GM21367 (cell line): ENCODE data around the gene SLC16A11.
"Not testable (repeated sequence)": the region's sequence is repeated elsewhere in the genome, so short reads cannot be mapped to it uniquely, and the experiment has no call there.

Experiments
- ATAC-seq: cut with Tn5 transposase; IDR thresholded peaks from one replicate; pipeline ENCODE4 v1.9.1; 2021; ENCODE audit not compliant: unreplicated experiment

SLC16A11 gene

GRCh38 chr17:7060165-7060891 lies 16.4 kb upstream of the SLC16A11 start:
- ATAC-seq, result no peak

DNA sequence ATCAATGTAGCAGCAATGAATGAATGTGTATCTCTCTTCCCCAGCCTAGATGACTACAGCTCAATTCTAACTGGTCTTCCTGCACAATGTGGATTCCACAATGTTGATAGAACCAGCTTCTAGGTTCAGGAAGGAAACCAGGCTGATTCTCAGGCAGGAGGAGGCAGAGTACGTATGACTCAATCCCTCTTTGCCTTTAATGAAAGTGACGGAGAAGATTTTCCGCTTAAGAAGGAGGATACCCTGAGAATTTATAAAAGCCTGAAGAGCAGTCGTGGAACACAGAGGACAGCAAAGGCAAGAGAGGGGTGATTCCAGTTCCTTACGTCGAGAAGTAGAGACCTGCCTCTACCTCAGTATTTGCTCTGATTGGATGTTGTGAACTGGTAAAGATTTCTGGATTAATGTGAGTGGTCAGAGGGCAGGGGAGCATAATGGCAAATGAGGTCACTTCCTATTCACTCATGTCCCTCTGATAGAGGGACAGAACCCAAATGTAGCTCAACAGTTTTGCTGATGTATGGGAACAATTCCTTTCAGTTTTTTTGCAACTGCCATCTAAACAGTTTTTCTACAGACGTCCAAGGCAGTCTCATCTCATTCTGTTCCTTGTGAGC lies 15.0 kb upstream of the SLC16A11 start:
- no peak for ATAC-seq

GRCh38 chr17:7056386-7056785 lies 12.5 kb upstream of the SLC16A11 start:
- no peak for ATAC-seq

DNA sequence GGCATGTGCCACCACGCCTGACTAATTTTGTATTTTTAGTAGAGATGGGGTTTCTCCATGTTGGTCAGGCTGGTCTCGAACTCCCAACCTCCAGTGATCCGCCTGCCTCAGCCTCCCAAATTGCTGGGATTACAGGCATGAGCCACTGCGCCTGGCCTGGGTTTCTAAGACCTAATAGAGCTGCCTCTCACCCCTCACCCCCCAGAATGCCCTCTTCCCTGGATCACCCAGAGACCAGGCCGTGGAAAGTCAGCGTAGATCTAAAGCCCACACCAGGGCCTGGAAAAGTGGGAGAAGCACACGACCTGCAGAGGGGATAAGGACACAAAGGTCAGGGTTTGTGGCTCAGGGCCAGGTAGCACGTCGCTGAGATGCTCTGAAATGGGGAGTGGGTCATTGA lies 6.7 kb upstream of the SLC16A11 start:
- ATAC-seq, result not testable (repeated sequence)

- ATAC-seq, result no peak
These were observed 5.1 kb upstream of the SLC16A11 start for GRCh38 chr17:7048968-7049367.

GRCh38 chr17:7047566-7047965 lies 3.7 kb upstream of the SLC16A11 start:
- no peak for ATAC-seq

DNA sequence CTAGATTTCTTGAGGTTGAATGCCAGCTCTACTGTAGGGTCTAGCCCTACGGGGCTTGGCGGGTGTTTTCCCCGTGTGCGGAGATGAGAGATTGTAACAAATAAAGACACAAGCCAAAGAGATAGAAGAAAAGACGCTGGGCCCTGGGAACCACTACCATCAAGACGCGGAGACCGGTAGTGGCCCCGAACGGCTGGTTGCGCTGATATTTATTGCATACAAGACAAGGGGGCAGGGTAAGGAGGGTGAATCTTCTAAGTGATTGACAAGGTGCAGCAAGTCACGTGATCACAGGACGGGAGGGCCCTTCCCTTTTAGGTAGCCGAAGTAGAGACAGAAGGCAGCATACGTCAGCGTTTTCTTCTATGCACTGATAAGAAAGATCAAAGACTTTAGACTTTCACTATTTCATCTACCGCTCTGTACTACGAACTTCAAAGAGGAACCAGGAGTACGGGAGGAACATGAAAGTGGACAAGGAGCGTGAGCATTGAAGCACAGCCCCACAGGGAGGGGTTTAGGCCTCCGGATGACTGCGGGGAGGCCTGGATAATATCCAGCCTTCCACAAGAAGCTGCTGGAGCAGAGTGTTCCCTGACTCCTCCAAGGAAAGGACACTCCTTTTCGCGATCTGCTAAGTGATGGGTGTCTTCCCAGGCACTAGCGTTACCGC lies 3.0 kb upstream of the SLC16A11 start:
- not testable (repeated sequence) for ATAC-seq

DNA sequence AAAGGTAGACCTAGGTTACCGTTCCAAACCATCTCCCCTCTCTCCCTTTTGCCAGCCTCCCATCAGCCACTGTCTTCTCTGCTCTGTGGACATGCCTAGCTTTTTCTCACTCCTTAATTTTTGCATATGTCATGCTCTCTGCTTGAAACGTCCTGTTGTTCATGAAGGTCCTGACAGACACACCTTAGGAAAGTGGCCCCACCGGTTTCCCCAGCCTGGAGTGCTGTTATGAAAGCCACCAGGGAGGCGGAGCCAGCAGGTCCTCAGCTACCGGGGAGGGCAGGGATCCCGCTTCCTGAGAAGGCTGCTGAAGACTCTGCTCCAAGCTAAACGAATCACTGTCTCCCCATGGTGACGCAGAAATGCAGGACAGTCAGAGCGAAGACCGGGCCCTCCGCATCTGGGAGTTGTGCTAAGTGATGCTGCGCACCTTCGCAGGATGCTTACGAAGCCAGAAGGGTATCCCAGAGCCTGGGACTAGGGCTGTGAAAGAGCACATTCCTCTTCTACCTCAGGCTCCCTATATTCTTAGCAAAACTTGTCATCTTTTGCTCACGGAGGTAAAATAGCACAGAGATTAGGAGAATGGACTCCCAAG lies 2.3 kb upstream of the SLC16A11 start:
- ATAC-seq, result no peak

- no peak for ATAC-seq
These were observed 1.7 kb upstream of the SLC16A11 start for GRCh38 chr17:7045492-7046126.

- no peak for ATAC-seq
These were observed 753 bp downstream of the SLC16A11 start for GRCh38 chr17:7043182-7043496.

- ATAC-seq, result no peak
These were observed 1.3 kb downstream of the SLC16A11 start for GRCh38 chr17:7042501-7043181.

- ATAC-seq, result no peak
These were observed 2.0 kb downstream of the SLC16A11 start for GRCh38 chr17:7041607-7042500.

DNA sequence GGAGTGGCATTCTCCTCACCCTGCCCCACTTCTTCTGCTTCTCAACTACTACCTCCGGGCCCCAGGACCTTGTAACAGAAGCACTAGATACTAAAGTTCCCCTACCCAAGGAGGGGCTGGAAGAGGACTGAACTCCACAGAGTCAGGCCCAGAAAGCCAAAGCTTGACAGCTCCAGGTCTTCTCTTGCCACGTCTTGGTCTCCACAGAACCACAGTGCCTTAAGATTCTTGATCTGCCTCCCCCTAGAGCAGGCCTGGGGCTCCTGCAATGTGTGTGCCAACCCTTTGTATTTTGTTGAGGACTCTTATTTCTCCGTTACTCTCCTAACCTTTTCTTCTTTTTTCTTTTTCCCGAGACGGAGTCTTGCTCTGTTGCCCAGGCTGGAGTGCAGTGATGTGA lies 4.1 kb downstream of the SLC16A11 start:
- ATAC-seq, result no peak

DNA sequence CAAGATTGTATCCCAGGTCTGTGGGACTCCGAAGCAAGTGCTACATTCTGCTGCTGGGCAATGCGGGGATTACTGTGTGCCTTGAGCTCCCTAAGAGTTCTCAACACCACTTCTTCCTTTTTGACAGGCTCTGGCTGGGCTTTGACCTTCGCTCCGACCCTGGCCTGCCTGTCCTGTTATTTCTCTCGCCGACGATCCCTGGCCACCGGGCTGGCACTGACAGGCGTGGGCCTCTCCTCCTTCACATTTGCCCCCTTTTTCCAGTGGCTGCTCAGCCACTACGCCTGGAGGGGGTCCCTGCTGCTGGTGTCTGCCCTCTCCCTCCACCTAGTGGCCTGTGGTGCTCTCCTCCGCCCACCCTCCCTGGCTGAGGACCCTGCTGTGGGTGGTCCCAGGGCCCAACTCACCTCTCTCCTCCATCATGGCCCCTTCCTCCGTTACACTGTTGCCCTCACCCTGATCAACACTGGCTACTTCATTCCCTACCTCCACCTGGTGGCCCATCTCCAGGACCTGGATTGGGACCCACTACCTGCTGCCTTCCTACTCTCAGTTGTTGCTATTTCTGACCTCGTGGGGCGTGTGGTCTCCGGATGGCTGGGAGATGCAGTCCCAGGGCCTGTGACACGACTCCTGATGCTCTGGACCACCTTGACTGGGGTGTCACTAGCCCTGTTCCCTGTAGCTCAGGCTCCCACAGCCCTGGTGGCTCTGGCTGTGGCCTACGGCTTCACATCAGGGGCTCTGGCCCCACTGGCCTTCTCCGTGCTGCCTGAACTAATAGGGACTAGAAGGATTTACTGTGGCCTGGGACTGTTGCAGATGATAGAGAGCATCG lies 5.6 kb downstream of the SLC16A11 start:
- ATAC-seq, result no peak

DNA sequence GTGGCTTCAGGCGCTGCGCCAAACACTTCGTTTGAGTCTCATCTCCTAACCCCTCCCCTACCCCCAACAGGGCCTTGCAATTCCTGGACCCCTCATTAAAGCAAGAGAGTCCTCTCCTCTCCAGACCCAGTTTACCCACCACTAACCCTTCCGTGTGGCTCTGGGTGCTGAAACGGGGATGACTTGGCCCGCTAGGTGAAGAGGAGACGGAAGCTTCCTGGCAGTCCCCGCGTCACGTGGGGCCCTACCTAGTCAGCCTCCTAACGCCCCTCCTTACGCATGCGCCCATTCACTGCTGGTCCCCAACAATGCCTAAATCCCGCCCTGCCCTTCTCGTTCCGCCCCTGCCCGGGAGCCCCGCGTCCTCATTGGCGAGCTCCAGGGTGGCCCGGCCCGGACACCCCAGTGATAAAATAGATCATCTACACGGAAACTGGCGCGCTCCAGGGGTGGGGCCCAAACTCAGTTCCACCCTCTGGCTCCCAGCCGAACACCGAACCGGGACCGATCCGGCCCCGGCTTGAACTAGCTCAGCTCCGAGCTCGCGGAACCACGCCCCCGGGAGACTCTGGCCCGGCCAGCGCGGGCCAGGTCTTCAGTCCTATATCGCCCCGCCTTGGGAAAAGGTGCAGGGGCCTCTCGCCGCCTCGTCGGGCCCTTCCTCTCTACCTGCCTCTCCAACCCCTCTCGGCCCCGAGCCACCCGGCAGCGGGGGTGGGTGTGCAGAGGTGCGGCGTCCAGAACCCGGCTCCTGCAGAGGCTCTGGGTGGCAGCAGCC lies 8.1 kb downstream of the SLC16A11 start, which contains the start of gene SLC16A13:
Gene SLC16A13 (plus strand): TSS at position 425 of the 778 bp plus-strand sequence. CDS start 368 bp downstream, outside the sequence.
- ATAC-seq, result peak; percentile 72

GRCh38 chr17:7034955-7035590 lies 8.8 kb downstream of the SLC16A11 start:
- peak; percentile 27 for ATAC-seq

DNA sequence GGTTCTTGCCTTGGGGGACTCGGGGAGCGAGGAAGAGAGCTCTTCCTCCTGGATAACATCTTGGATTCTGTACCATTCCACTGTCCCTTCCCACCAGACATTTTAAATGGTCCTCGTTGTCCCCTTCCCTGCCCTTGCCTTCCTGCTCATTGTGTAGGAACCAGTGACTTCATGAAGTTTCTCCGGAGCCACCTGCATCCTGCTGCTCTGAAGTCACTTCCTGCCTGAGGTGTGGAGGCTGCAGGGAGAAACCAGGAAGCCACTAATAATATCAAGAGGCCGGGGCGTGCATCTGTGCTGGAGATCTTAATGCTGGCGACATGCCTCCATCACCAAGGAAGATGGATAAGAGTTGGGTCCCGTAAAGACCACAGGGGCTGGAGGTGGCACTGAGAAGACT lies 14.2 kb downstream of the SLC16A11 start:
- ATAC-seq, result no peak

- no peak for ATAC-seq
These were observed 14.8 kb downstream of the SLC16A11 start for GRCh38 chr17:7029096-7029495.
